Stimulated activated CD8-positive, alpha-beta memory T cell treated with anti-CD3 and anti-CD28 coated beads, Interleukin-2, amount 100 ng/mL, for 48 hours (primary cell): ENCODE measurements around the gene ADAMTS6.

Experiments
- DNase-seq, 2 donors: peaks; one replicate each; pipeline ENCODE4 v3.0.0-alpha.2; 2020; ENCODE audit warnings: low read depth in 2 of 2

Gene ADAMTS6

DNA sequence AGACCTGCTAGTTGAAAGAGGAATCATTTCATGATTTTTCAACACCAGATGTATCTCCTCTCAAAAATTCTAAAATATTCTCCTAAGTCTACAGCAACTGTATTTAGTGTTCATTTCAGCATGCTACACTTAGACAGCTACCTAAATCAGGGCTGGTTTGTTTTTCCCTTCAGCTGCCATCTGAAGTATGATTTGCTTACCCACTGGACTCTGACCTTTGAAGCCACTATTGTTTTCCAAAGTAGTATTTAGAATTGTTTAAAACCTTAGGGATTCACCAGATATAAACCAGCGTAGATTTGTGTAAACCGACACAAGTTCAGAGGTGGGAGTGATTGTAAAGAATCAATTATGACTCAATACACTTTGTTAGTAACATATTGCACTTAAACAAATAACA is 193.1 kb downstream of the ADAMTS6 start:
- DNase-seq = no peak

- DNase-seq = no peak
Observed at GRCh38 chr5:65279603-65280002, 202.1 kb downstream of the ADAMTS6 start.

- no peak for DNase-seq
Observed at GRCh38 chr5:65276178-65276890, 205.4 kb downstream of the ADAMTS6 start.

DNA sequence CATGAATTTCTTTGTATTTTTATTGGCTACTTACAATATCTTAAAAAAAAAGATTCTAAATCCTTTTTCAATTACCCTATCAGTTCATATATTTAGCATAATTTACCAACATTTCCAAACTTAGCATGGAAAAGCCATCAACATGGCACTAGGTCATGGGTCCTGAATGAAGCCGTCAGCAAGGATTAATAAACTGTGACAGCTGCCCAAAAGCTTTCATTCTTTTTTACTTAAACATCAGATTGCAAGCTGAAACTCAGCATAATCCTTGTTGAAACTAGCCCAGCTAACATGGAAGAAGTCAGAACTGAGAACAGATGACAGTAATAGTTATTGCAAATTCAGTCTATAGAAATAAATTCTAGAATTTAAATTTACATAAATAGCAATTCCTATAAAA is 209.8 kb downstream of the ADAMTS6 start:
- DNase-seq = no peak

DNA sequence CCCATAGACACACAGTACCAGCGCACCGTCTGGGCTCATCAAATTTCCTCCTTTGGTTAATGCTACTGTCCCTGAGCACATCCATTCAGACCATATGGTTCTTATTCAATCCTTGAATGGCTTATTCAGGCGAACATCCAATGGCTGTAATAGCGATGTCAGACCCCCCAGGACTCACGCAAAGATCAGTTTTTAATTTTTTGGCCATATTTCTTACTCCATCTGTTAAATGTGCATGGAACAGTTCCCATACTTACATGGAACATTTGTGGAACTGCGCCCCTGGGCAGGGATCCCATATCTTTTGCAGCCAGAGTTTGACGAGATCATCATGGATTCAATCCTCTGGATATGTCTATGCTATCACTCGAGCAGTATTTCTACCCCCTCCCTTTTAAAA is 213.2 kb downstream of the ADAMTS6 start:
- DNase-seq = no peak

GRCh38 chr5:65264420-65264819 is 217.3 kb downstream of the ADAMTS6 start:
- DNase-seq = no peak

GRCh38 chr5:65263321-65263720 is 218.4 kb downstream of the ADAMTS6 start:
- DNase-seq = no peak

- no peak for DNase-seq
Observed at GRCh38 chr5:65262649-65263059, 219.1 kb downstream of the ADAMTS6 start.

GRCh38 chr5:65262096-65262495 is 219.6 kb downstream of the ADAMTS6 start:
- DNase-seq = no peak

DNA sequence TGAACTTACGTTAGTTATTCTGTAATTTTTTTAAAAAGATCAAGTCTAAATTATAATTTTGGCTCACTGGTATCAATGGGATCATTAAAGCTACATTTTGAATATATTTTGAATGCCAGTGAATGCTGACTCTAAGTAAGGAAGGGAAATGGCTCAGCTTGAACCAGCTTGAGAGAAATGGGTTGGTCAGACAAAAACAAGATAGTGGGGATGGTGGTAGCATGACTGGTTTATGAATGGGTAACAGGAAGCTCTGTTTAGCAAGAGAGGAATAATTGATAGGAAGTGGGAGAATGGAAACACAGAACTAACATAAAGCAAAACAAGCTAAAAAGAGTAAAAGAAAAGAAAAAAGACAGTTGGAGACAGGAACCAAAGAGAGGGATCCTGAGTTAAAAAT is 220.2 kb downstream of the ADAMTS6 start:
- DNase-seq = no peak

DNA sequence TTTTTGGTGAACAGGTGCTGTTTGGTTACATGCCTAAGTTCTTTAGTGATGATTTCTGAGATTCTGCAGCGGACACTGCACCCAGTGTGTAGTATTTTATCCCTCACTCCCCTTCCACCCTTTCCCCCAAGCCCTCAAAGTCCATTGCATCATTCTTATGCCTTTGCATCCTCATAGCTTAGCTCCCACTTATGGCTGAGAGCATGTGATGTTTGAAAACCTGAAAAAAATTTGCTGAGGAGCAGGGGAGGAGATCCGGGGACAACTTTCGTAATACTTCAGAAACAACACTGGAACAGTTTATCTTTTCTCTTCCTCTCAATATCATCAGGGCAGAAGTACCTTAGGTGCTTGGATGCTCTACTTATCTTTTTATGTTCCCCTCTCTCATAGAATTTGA is 226.4 kb downstream of the ADAMTS6 start:
- DNase-seq = no peak

- DNase-seq = no peak
Observed at GRCh38 chr5:65252977-65253376, 228.7 kb downstream of the ADAMTS6 start.

- DNase-seq = no peak
Observed at GRCh38 chr5:65248896-65249295, 232.8 kb downstream of the ADAMTS6 start.

- DNase-seq = no peak
Observed at GRCh38 chr5:65247594-65247993, 234.1 kb downstream of the ADAMTS6 start.

DNA sequence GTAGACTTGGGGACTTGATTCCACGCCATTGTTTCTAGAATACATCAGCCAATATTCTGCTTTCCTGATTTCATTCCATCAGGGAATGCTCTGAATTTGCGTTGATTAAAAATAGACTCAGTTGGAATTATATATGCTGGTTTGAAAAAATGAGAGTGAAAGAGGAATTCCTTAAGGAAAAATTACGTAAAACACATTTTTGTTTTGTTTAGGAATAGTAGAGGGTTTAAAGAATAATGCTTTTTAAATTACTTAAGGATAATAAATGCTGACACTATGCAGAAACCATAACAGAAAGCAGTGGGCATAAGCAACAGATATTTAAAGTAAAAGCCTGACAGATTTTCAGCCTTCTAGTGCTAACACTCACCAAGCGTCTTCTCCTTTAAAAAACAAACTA is 235.0 kb downstream of the ADAMTS6 start:
- no peak for DNase-seq

DNA sequence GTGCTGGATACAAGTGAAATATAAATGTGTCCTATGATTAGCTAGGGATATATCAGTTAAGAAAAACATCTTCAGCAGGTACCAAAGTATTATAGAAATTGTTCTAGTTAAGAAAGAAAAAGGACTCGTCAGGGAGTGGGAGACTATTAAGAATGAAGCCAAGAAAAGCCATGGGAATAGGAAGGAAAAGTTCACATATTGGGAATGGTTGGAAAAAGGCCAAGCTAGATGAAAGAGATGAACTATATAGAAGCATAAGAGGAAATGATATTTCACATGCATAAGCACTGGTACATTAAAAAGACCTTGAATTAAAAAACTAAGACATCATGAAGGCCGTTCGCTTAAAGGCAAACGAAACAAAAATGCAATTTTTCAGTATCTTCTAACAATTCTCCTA is 237.7 kb downstream of the ADAMTS6 start:
- DNase-seq = no peak

GRCh38 chr5:65243161-65243560 is 238.6 kb downstream of the ADAMTS6 start:
- DNase-seq = no peak

DNA sequence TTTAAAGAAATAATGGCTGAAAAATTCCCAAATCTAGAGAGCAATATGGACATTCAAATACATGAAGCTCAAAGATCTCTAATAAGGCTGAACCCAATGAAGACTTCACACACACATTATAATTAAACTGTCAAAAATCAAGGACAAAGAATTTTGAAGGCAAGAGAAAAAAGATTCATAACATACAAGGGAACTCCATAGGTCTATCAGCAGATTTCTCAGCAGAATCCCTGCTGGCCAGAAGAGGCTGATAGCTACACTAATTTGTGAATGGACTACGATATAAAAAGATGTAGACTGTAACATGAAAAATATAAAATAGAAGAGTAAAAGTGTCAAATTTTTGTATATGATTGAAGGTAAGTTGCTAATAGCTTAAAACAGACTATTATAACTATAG is 251.9 kb downstream of the ADAMTS6 start:
- DNase-seq = no peak

DNA sequence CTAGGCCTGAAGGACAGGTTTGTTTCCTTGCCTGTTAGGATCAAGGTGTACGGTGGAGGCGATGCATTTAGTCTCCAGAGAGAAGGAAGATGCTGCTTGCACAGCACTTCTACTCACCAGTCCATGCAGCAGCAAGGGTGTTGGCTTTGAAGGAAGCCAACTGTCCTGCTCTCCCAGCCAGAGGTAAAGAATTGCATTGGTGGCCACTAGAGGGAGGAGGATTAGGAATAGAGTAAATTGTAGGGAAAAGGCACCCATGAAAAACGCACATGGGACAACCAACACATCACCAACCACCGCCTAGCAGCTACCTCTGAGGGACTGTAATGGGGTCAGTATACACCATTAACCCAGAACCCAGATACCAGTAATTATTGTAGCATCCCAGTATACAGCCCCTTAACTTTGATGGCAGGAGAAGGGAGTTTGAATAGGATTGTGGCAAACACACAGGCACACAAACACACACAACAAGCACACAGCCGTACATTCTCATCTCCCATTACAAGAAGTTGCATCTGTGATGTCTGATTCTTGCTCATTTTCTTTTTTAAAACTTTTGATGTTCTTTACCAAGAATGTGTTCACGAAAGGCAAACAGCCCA is 267.7 kb downstream of the ADAMTS6 start:
- no peak for DNase-seq

DNA sequence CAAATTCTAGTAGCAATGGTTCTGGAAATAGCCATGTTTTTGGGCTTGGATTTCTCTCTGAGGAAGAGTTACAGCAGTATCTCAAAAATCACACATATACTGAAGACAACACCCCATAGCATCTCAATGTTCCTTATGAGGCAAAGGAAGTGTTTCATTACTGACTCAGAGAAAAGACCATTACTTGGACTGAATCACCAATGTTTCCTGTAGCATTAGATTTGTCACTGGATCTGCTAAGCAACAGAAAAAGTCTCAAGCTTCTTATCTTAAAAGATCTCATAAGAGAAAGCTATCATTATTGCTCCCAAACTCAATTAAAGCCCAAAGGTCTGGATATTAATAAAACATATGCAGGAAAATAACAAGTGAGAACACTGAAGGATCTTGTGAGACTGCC is 272.4 kb downstream of the ADAMTS6 start:
- no peak for DNase-seq

- DNase-seq = no peak
Observed at GRCh38 chr5:65204966-65205365, 276.8 kb downstream of the ADAMTS6 start.

- no peak for DNase-seq
Observed at GRCh38 chr5:65203746-65204145, 278.0 kb downstream of the ADAMTS6 start.

DNA sequence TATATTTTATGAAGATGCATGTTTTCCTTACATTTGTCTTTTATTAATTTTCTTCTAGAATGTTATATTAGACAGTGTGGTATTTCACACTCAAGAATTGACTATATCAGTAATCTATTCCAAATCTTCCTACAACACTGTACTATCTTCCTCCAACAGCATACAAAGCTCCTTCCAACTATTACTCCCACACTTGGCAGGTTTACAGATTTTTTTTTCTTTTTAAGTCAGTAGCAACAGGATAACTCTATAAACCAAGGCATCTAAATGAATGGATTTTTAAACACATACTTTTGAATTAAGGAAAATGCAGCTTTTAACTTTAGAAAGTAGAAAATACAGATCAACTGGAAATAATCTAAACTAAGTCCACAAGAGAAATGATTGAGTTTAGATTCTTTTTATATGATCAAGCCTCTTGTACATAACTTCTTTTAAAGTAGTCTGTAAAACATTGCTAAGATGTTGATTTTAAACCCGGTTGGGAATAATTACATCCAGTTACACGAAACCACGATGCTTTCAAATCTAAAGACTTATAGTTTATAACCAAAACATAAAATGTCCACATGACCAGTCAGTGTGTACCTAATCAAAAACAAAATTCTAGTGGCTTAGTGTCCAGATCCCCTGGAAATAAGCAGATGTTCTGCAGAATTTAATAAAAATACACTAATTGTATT is 281.6 kb downstream of the ADAMTS6 start:
- no peak for DNase-seq
